Measurements from ENCODE around the gene CIB2. TPM values are rescaled to one million over a fixed set of nuclear protein-coding genes. Genes with fewer than 3 reads are reported as not detected.
A peak's percentile ranks its signal among the peaks of the same experiment; 100 is the strongest.

The CIB2 gene
- total and polyA plus RNA-seq, 2 donors (not counting 1 experiment from before 2014, with no cell fraction given): 0.97 to 3.2 TPM

DNA sequence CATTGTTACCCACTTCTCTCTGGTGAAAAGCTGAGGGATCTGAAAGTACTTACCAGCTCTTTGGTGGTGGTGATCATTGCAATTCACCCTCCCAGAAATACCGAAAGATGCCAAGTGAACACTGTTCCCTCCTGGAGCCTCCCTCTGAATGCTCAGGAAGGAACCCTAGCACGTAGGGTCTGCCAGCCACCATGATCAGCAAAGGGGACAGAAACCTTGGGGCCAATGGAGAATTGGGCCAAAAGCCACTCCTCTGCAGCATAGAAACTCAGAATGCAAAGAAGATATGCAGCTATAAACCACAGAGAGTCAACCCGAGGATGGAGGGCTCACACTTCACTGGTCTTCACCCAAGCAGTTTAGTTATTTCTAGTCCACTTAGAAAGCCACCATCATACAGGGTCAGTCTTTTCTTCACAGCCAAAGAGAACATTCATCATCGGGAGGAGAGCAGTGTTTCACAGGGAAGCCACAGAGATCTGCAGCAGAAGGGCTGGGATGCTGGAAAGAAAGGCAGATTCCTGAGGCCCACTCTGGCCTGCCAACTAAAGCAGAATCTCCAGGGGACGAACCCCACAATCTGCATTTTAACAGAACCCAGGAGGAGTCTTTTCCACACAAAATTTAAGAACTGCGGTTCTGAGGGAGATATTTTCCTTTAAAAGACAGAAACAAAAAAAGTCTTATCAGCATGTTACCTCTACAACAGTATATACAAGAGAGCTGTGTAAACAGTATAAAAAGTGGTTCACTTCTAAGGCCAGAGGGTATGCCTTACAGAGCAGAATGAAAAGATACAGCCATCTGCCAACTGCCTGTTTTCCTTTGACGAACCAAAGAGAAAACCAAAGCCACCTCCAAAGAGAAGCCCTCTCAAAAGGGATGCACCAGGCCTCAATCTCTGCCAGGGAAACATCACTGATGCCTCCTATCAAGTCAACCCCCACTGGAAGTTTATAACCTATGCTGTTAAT is 65.0 kb downstream of the CIB2 start:
- ChIA-PET CTCF (interaction anchor here (1.0 to 4.5 kb wide), 5 partner anchors 8 to 66 kb away, joined by 3 to 19 read pairs (median 6); no protein-coding TSS in a partner anchor), POLR2A (no interaction called here)
- H3K9me3 Mint-ChIP-seq (ENCODE audit: insufficient read depth): no peaks in the 10 kb centered on the region
- Histone ChIP-seq H3K79me2 (ENCODE audit: control insufficient read depth, insufficient read depth, low read length) (peaks cover 71% of the 10 kb centered on the region), H3K9me3 (ENCODE audit: control extremely low read depth in 1 of 3, control insufficient read depth in 2 of 3, insufficient read depth in 1 of 3, low read length in 2 of 3) (no peaks in the 10 kb centered on the region), H3K4me3 (ENCODE audit: control extremely low read depth in 1 of 5, extremely low read depth in 1 of 5, insufficient read depth in 1 of 5, low read depth in 2 of 5, low read length in 4 of 5) (no peak overlapping the region), H3K27me3 (replicated peaks in 1 of 4; ENCODE audit: control extremely low read depth in 1 of 4, control insufficient read depth in 3 of 4, insufficient read depth in 4 of 4, low read length in 3 of 4) (peaks cover 0 to 8% (median 0%) of the 10 kb centered on the region in 4 experiments), H3K27ac (ENCODE audit: low read length in 2 of 2) (no peak overlapping the region), H2AFZ (ENCODE audit: insufficient read depth, low read depth, low read length, poor library complexity, severe bottlenecking) (no peak overlapping the region), H3K36me3 (replicated peaks in 1 of 2; ENCODE audit: control extremely low read depth in 1 of 2, control insufficient read depth in 1 of 2, extremely low read depth in 1 of 2, insufficient read depth in 2 of 2, low read length in 1 of 2) (no peaks in the 10 kb centered on the region), H4K20me1 (ENCODE audit: control insufficient read depth, insufficient read depth, low read length, poor library complexity, severe bottlenecking) (peaks cover 8% of the 10 kb centered on the region), H3K4me1 (ENCODE audit: control insufficient read depth in 2 of 2, insufficient read depth in 2 of 2, low read length in 2 of 2) (peaks cover 63 to 64% of the 10 kb centered on the region in 2 donors), H3K9ac (ENCODE audit: low read length) (no peak overlapping the region), H3K4me2 (replicated peaks; ENCODE audit: low read depth, low read length, poor library complexity, severe bottlenecking) (peak overlapping the region; percentile 46)
- no peaks in the 10 kb centered on the region for H3K27me3 Mint-ChIP-seq
- no peak overlapping the region for H3K27ac Mint-ChIP-seq
- 21% methylated on average over 4 of the region's 7 CpGs for WGBS (ENCODE audit: insufficient coverage)
- DNase-seq (no peak), ATAC-seq (ENCODE audit: low read depth) (no peak)
- H3K4me1 Mint-ChIP-seq: peaks cover 11% of the 10 kb centered on the region
- TF ChIP-seq CTCF (IDR thresholded peaks at IDR 0.05) (no peak), EZH2 (IDR thresholded peaks at IDR 0.05; ENCODE audit: borderline replicate concordance, insufficient read depth, low read depth, low read length, poor library complexity, severe bottlenecking) (no peak)
- intact Hi-C loops (cut with micrococcal nuclease): loop anchor here (5.0 kb wide), 1 partner anchor 34 kb away; no protein-coding TSS in a partner anchor
- H3K4me3 Mint-ChIP-seq: peak overlapping the region; percentile 38
